Activated naive CD4-positive, alpha-beta T cell treated with anti-CD3 and anti-CD28 coated beads, Interleukin-2, amount 50 U/mL, for 72 hours (primary cell): ENCODE results near the gene KCND2. TPM values are rescaled to one million over a fixed set of nuclear protein-coding genes. Genes with fewer than 3 reads are reported as not detected.
"Not testable (repeated sequence)": the region's sequence is repeated elsewhere in the genome, so short reads cannot be mapped to it uniquely, and the experiment has no call there.

ENCODE experiments used
- ATAC-seq, 2 donors: fragments of 150-1000 bp; cut with Tn5 transposase; 2 replicates each; pipeline ENCODE4 v1.10.0; 2021; ENCODE audit warnings: mild to moderate bottlenecking in 2 of 2, moderate library complexity in 2 of 2
- DNase-seq, 2 donors: peaks; one replicate each; pipeline ENCODE4 v3.0.0; 2021 to 2022; ENCODE audit warnings: low spot score in 2 of 2
- H3K27ac Mint-ChIP-seq, 2 donors: one replicate each; pipeline ENCODE4 v1.8.0; 2022; ENCODE audit warnings: mild to moderate bottlenecking in 2 of 2, mixed read lengths in 2 of 2
- H3K36me3 Mint-ChIP-seq, 2 donors: one replicate each; pipeline ENCODE4 v1.8.0; 2022; ENCODE audit warnings: mixed read lengths in 2 of 2
- H3K9me3 Mint-ChIP-seq, 2 donors: one replicate each; pipeline ENCODE4 v1.8.0; 2022; ENCODE audit warnings: mixed read lengths in 2 of 2
- total RNA-seq, 2 donors: library from RNA; stranded (reverse); gene quantifications; one replicate each; pipeline ENCODE4 v1.2.3, GENCODE V29; 2022

Gene KCND2
- total RNA-seq, 2 donors from 2014 or later = not detected

DNA sequence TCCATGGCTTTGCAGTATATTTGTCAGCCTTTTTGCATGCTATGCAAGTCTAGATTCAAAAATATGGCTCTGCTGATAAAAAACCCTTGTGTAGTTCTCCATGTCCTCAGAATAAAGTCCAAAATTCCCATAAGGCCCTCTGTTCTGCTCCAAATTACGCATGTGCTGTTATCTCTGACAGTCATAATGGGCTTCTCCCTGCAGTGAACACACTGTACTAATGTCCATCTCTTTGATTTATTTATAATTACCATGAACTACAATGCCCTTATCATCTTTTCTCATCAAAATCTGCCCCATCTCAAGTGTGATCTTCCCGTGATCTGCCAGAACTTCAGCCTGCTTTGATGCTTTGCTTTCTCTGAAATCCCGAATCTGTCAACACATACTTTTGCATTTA lies 497.2 kb downstream of the KCND2 start:
- H3K27ac Mint-ChIP-seq = no peak overlapping the region
- no peaks in the 10 kb centered on the region for H3K9me3 Mint-ChIP-seq
- ATAC-seq (no peak), DNase-seq (no peak)
- H3K36me3 Mint-ChIP-seq = no peaks in the 10 kb centered on the region

DNA sequence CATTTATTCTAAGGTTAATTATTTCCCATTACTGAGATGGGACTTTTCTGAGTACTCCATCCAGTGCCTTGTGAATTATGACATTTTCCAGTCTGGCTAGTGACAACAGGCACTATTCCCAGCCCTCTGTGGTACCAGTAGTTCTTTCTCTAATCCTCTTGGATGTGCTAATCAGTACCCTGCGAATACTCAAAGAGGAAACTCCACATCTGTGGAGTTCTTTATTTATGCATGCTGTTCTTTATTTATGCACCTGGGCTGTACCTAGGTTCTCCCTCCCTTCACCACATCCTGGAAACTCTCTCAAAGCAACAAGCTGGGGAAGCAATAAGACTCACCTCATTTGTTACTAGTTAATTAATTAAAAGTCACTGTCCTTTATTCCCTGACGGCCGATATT lies 501.5 kb downstream of the KCND2 start:
- DNase-seq = no peak
- Mint-ChIP-seq H3K36me3 (no peaks in the 10 kb centered on the region), H3K27ac (no peak overlapping the region), H3K9me3 (no peaks in the 10 kb centered on the region)
- no peak for ATAC-seq

DNA sequence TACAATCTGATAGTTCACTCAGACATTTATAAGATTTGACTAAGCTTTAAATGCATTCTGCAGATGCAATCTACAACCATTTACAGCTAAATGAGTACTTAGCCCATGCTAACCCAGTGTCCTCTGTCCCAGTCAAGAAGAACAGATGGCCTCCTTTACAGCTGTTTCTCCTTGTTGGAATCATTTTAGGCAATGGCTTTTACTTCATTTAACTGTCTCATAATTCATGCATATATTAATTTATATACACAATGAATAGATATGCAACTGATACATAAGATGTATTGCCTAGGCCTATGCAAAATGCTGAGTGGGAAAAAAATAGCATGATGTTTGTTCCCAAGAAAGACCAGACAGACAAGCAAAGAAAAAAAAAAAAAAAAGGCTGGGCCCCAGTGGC lies 502.8 kb downstream of the KCND2 start:
- Mint-ChIP-seq H3K27ac (no peak overlapping the region), H3K9me3 (no peaks in the 10 kb centered on the region)
- no peak for DNase-seq

DNA sequence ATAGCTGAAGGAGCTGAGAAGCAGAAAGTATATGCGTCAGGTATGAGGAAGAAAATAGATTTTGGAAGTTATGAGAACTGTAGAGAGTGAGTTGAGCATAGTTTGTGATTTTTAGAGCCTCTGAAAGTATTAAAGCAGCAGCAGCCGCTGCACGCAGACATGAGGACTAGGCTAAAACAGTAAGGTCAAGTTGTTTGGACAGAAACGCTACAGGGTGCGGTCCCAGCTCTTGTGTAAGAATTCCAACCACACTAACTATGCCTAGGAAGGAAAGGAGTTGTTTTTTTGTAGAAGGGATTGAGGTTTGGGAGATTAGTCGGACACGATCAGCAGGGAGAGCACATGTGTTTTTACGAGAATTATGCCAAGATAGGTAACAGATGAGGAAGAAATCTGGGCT lies 506.1 kb downstream of the KCND2 start:
- not testable (repeated sequence) for H3K36me3 Mint-ChIP-seq, DNase-seq, H3K9me3 Mint-ChIP-seq, ATAC-seq, H3K27ac Mint-ChIP-seq

More for the DNA sequence above, 502.8 kb downstream of the KCND2 start:
- no peak for ATAC-seq
- H3K36me3 Mint-ChIP-seq = no peaks in the 10 kb centered on the region

DNA sequence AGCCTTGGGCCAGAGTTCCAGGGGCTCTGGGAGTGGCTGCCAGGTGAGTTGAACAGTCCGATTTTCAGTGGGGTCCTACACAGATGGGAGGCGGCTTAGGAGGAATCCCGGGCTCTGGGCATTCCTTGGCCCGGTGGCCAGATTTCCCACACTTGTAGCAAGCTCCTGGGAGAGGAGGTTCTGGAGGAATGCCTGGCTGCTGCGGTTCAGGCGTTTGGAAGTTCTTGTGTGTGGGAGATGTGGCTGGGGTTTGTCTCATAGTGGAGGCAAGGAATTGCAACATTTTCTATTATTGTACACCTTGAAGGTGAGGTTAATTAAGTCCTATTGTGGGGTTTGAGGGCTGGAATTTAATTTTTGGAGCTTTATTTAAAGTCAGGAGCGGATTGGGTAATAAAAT lies 507.5 kb downstream of the KCND2 start:
- not testable (repeated sequence) for DNase-seq, H3K27ac Mint-ChIP-seq, H3K36me3 Mint-ChIP-seq, ATAC-seq, H3K9me3 Mint-ChIP-seq

DNA sequence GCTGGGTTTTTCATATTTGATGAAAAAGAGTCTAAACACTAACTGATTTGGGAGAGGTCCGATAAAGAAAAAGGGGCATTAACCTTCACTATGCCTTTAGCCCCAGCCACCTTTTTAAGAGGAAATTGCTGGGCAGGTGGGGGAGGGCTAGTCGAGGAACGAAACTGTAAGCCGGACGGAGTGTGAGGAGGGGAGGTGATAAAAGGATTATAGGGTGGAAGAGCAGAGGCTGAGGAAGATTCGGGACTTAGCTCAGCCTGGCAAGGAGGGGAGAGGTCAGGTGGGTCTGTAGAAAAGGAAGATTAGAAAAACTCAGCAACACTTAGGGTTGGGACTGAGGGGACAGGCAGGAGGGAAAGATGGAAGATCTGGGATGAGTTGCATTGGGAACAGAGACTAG lies 508.0 kb downstream of the KCND2 start:
- Mint-ChIP-seq H3K9me3 (no peaks in the 10 kb centered on the region), H3K36me3 (no peaks in the 10 kb centered on the region), H3K27ac (no peak overlapping the region)
- DNase-seq = no peak
- ATAC-seq = no peak

DNA sequence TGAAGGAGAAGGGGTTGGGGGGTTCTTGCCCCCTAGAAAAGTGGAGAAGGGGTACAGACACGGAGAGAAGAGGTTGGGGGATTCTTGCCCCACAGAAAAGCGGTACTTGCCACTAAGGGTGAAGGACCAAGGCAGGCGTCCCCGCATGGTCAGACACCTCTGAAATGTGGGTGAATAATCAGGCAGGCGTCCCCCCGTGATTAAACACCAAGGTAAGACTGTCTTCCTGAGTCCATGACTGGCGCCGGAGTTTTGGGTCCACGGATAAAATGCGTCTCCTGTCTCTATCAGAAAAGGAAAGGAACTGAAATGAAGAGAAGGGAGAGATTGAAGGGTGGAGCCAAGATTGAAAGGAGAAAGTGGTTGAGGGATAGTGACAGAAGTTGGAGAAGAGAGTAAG lies 508.9 kb downstream of the KCND2 start:
- H3K27ac Mint-ChIP-seq, ATAC-seq, H3K9me3 Mint-ChIP-seq: not testable (repeated sequence)

DNA sequence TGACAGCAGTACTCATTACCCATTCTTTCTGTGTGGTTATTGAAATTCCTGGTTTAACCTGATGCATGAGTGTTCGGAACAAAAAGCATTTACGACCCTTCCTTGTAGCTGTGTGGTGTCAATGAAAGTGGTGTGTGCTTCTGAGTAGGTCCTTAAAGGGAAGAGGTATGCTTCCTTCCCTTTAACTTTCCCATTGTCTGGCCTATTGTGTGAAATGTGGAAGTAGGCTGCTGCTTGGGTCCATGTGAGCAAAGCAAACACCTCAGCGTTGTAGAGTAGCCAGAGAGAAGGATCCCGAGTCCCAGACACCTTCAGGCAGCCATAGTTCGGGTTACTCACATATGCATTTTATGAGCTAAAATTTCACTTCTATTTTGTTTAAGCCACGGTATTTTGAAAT lies 510.3 kb downstream of the KCND2 start:
- Mint-ChIP-seq H3K9me3 (no peaks in the 10 kb centered on the region), H3K27ac (no peak overlapping the region), H3K36me3 (no peaks in the 10 kb centered on the region)
- ATAC-seq (no peak), DNase-seq (no peak)

More for the DNA sequence above, 508.9 kb downstream of the KCND2 start:
- DNase-seq, H3K36me3 Mint-ChIP-seq: not testable (repeated sequence)

DNA sequence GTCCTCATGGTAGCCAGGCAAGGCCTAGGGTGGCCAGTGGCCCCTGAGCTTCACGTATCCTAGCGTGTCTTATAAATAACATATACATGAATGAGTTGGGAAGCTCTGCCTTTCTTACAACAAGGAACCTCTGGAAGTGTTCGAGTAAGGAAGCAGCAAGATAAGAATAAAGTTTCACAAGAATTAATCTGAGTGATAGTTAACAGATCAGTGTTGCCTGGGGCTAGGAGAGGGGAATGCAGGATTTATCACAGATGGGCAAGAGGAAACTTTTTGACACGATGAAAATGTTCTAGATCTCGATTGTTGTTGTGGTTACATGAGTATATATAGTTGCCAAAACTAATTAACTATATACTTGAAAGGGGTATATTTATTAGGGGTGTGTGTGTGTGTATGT lies 510.7 kb downstream of the KCND2 start:
- ATAC-seq = no peak
- DNase-seq = no peak
- H3K9me3 Mint-ChIP-seq = no peaks in the 10 kb centered on the region
- no peaks in the 10 kb centered on the region for H3K36me3 Mint-ChIP-seq
- H3K27ac Mint-ChIP-seq = no peak overlapping the region

DNA sequence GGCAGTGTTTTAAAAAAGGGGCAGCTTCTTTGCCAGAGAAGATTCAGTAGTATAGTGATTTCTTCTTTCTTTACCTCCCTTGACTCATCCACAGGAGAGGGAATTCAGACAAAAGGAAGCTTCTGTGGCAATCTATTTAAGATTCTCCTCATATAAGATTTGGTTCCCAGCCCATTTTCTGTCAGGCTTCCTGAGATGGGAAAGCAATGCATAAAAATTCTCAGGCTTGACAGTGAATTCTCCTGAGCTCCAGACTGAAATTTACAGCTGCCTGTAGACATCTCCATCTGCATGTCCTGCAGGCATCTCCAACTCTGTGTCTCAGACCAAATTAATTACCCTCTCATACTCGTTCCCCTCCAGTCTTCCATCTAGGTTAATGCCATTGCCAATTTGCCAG lies 512.1 kb downstream of the KCND2 start:
- H3K9me3 Mint-ChIP-seq = no peaks in the 10 kb centered on the region
- no peaks in the 10 kb centered on the region for H3K36me3 Mint-ChIP-seq
- DNase-seq (no peak), ATAC-seq (no peak)
- H3K27ac Mint-ChIP-seq = no peak overlapping the region

DNA sequence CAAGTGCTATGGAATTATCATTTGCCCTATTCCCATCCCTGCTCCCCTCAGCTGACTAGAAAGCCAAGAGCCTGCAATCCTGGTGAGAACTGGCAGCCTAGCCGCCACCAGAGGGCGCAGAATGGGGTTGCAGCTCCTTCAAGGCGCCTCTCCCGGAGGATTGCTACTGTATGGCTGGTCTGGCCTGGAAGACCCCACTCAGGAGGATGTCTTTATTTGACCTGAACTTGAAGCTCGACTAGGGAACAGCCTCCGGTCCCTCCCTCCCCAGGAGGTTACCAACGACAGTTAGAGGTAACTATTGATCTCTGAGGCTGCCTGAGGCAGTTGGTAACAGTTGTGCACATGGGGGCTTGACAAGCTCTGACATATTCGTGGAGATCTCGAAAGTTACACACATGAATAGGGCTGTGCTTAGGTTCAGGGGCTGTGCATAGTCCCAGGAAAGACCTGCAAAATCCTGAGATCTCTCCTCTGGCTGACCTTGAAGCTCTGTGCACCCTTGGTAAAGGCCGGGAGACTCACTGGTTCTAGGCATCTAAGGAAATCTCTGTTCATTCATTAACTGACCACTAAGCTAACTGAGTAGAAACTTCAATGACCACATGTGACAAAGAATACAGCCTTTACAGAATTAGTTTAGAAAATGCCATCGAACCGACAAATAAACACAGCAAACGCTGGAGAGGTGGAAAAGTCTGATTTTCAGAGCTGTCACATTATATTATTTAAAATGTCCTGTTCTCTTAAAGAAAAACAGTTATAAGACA lies 519.3 kb downstream of the KCND2 start:
- no peak overlapping the region for H3K27ac Mint-ChIP-seq

DNA sequence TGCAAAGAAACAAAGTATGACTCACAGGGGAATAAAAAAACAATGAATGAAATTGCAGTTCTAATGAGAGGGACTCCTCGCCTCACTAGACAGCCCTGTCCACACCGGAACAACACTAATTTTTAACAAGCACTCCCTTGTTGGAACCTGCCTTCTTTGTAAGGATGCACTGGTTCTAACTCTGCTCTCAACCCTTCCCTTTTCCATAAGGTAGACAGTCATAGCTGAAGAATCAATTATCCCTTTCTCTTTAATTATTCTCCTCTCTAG lies 519.8 kb downstream of the KCND2 start:
- ATAC-seq = no peak
- H3K9me3 Mint-ChIP-seq = peaks cover 0 to 3% of the 10 kb centered on the region in 2 donors
- H3K27ac Mint-ChIP-seq = no peak overlapping the region
- H3K36me3 Mint-ChIP-seq = no peaks in the 10 kb centered on the region
- no peak for DNase-seq

More for the DNA sequence above, 519.3 kb downstream of the KCND2 start:
- ATAC-seq = peak; percentile 78 to 86
- H3K36me3 Mint-ChIP-seq = no peaks in the 10 kb centered on the region
- peak; percentile 62 to 70 for DNase-seq
- H3K9me3 Mint-ChIP-seq = no peaks in the 10 kb centered on the region

DNA sequence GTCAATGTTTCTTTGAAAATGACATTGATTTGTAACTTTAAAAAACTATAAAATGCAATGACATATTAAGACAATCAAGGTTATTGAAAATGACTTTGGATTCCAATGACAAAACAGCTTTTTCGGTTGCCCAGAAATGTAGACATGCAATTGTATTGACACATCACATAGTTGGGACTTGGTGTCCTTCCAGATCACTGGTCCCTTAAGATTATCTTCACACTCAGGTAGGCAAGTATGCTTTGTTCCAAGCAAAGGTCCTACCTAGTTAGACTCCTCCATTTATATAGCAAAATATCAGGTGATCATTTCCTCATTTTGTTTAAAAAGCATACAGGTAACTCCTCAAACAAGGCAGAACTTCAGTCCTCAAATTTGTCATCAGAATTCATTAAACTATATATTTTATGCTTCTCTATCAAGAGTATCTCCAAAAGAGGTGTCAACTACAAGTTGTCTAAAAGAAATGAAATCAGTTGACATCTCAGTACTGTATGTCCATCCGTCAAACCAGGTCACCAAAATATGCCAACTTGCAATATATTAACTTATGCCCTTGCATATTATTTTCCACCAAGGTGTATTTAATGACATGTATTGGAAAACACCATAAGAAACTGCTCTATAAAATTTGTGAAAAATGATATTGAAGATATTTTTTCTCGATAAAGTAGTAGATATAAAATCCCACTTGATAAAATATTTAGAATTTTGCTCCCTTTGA lies 520.4 kb downstream of the KCND2 start:
- peaks cover 0 to 4% of the 10 kb centered on the region in 2 donors for H3K9me3 Mint-ChIP-seq
- no peak for DNase-seq
- H3K36me3 Mint-ChIP-seq = no peaks in the 10 kb centered on the region
- ATAC-seq = no peak
- no peak overlapping the region for H3K27ac Mint-ChIP-seq

DNA sequence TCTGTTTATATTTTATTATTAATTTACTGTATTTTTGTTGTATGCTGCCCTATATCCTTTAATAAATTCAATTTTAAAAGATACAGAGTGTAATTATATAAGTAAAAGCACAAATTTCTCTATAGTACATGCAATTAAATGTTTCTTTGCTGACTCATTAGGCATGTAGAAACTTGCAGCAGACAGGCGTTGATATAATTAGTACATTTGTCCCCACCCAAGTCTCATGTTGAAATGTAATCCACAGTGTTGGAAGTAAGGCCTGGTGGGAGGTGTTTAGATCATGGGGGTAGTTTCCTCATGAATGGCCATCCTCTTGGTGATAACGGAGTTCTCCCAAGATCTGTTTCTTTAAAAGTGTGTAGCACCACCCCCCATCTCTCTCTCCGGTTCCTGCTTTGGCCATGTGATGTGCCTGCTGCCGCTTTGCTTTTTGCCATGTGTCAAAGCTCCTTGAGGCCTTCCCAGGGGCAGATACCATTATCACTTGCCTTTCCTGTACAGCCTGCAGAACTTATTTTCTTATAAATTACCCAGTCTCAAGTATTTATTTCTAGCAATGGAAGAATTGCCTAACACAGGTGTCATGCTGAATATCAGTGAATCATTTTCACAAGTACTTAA lies 521.2 kb downstream of the KCND2 start:
- DNase-seq = no peak
- H3K36me3 Mint-ChIP-seq = no peaks in the 10 kb centered on the region
- peaks cover 0 to 4% of the 10 kb centered on the region in 2 donors for H3K9me3 Mint-ChIP-seq
- ATAC-seq = no peak
- H3K27ac Mint-ChIP-seq = no peak overlapping the region

DNA sequence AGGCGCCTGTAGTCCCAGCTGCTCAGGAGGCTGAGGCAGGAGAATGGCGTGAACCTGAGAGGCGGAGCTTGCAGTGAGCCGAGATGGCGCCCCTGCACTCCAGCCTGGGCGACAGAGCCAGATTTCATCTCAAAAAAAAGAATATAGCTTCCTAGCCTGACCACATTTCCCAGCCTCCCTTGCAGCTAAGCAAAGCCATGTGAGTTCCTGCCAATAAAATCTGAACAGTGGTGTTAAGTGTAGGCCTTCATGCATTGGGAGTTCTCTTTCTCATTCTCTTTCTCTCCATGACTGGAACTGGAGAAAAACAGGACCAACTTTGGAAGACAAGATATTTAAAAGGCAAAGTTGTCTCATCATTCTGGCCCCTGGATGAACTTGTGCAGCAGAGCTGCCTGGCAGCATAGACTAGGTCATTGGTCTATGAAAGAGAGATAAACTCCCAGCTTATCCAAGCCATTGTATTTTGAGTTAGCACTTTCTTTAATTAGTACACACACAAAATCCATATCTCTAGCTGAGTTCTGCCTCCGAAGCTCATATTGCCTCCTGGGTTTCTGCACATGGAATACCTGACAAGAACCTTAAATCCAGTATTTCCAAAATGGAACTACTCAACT lies 524.2 kb downstream of the KCND2 start:
- DNase-seq = no peak
- H3K27ac Mint-ChIP-seq = no peak overlapping the region
- no peaks in the 10 kb centered on the region for H3K36me3 Mint-ChIP-seq
- peaks cover 0 to 4% of the 10 kb centered on the region in 2 donors for H3K9me3 Mint-ChIP-seq
- ATAC-seq = no peak

DNA sequence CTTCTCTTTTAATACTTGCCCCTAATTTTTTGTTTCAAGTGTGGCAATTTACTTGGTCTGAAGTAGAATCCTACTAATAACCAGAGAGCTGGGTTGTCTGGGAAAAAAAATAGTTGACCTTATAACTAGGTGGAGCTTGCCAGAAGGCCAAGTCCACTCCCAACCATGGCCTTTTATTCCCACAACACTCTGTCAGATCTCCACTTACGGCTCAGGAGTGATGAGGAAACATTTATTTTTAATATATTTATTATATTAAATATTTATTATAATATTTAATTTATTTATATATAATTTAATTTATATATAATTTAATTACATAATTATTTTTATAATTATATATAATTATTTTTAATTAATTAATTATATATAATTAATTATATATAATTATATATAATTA lies 526.2 kb downstream of the KCND2 start:
- DNase-seq = no peak
- Mint-ChIP-seq H3K27ac (no peak overlapping the region), H3K36me3 (no peaks in the 10 kb centered on the region), H3K9me3 (peaks cover 0 to 4% of the 10 kb centered on the region in 2 donors)
- peak in 1 of 2 donors; percentile 9 for ATAC-seq
